K562 (cell line): ENCODE data around the gene FKBP8. TPM values are rescaled to one million over a fixed set of nuclear protein-coding genes. Genes with fewer than 3 reads are reported as not detected.
A peak's percentile ranks its signal among the peaks of the same experiment; 100 is the strongest.

Experiments used
- ARID4B ChIP-seq: sonication (generic); formaldehyde crosslinking; IDR thresholded peaks from 2 replicates; pipeline ENCODE4 v1.8.0; 2022; ENCODE audit warnings: mild to moderate bottlenecking, missing genetic modification reagents
- MAFK ChIP-seq: IDR thresholded peaks from 2 replicates; pipeline ENCODE4 v1.6.1; 2011; ENCODE audit warnings: low read length, improper control_type of control experiment
- SAFB ChIP-seq: fragments of 200-400 bp; formaldehyde crosslinking; IDR thresholded peaks from 2 replicates; pipeline ENCODE4 v1.6.1; 2017; ENCODE audit warnings: low read depth, low read length, borderline replicate concordance
- ZNF217 ChIP-seq: sonication (generic); formaldehyde crosslinking; IDR thresholded peaks from 2 replicates; pipeline ENCODE4 v1.8.0; 2022; ENCODE audit warnings: mild to moderate bottlenecking, missing genetic modification reagents
- polyA plus RNA-seq, 8 experiments: library from polyadenylated mRNA; depleted of rRNA in 4 of 8; stranded (reverse) in 5 of 8; unstranded in 3 of 8; fragments of >200 nt; fragmentation: Nextera tagmentation in 2 of 8; fragmentation: Illumina TruSeq in 1 of 8; extraction: Ambion mirVana in 2 of 8; extraction: Trizol in 1 of 8; gene quantifications; 2 replicates each; pipeline versions ENCODE4 v1.2.1 to v1.2.3, GENCODE V29; 2011 to 2014; ENCODE audit warnings: inconsistent platforms in 1 of 8, missing spikeins in 1 of 8
- total RNA-seq, 7 experiments: library from RNA; depleted of rRNA in 6 of 7; stranded (reverse); fragments of >200 nt in 6 of 7; fragmentation: Illumina TruSeq in 2 of 7; extraction: Trizol in 2 of 7; gene quantifications; 2 replicates each; pipeline versions ENCODE4 v1.2.1 to v1.2.3, GENCODE V29; 2011 to 2021; ENCODE audit warnings: low replicate concordance in 1 of 7

FKBP8 gene
- total and polyA plus RNA-seq, 9 of the 15 experiments (the other 6 are each of a cell fraction or from before 2014, with no cell fraction given): 0.46 to 236 (median 104) TPM

GRCh38 chr19:18496167-18496979 lies 47.0 kb downstream of the FKBP8 start (continued):
- no peak for TF ChIP-seq ARID4B (CRISPR knock-in tag)
- TF ChIP-seq MAFK: peak; percentile 42; the same call in 1 of the 2 replicates
- TF ChIP-seq ZNF217: no peak
- no peak for TF ChIP-seq SAFB
- TF ChIP-seq, all 486 proteins: peak for 21
